ENCODE measurements around the gene SANBR.

The SANBR gene

GRCh38 chr2:61091485-61091884 is 25.8 kb downstream of the SANBR start:
- no peak for DNase-seq

DNA sequence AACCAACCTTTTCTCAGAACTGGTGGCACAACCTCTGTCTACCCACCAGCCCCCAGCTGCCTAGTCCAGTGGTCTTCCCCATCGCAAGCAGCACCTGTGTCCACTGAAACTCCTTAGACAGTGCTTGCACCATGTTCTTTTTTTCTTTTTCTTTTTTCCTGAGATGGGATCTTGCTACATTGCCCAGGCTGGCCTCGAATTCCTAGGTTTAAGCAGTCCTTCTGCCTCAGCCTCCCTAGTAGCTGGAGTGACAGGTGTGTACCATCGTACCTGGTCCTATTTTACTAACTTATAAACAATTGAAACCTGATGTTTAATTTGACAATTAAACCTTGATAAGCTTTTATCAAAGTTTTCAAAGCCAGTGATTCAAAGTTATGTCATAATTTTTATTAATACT is 30.8 kb downstream of the SANBR start:
- no peak for DNase-seq

- no peak for DNase-seq
Observed at GRCh38 chr2:61100801-61101200, 35.1 kb downstream of the SANBR start.

GRCh38 chr2:61109291-61109690 is 43.6 kb downstream of the SANBR start:
- DNase-seq: no peak

- no peak for DNase-seq
Observed at GRCh38 chr2:61111708-61112107, 46.0 kb downstream of the SANBR start.

DNA sequence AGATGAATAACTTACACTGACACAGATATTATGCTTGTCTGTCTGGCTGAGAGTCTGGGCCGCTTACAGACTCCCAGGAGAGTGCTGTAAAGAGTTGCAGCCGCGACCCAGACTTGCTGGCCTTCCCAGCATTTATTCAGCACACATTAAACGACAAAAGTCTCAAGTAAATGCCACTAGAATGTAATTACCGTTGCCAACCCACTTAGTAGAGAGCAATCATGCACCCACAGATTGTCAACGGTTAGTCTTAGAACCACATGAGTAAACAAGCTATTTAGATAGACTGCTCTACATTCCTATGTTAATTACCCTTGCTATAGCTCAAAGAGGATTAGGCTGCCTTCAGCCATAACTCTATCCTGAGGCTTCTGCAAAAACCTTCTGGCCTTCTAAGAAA is 48.5 kb downstream of the SANBR start:
- no peak for DNase-seq
